ENCODE measurements around the gene ZSCAN4.

ZSCAN4 gene

DNA sequence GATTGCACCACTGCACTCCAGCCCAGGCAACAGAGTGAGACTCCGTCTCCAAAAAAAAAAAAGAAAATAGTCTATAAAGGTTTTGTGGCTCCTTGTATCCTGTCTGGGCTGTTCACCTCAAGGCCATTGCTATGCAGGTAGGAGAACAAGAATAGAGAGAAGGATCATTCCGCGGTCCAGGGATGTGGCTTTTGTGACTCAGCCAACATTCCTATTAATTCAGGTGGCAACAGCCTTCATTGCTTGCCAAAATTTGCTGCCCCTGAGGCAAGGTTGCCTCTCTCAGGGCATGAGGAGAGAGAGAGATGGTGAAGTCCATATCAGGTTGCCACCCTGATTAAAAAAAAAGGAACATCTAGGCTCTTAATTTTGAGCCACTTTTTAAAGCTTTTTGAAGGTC is 21.0 kb downstream of the ZSCAN4 start:
- H3K4me3 ChIP-seq (ENCODE audit: low read depth, low read length), result no peak overlapping the region
- no peak for DNase-seq (ENCODE audit: low read depth)
- TF ChIP-seq, protein P1, sequence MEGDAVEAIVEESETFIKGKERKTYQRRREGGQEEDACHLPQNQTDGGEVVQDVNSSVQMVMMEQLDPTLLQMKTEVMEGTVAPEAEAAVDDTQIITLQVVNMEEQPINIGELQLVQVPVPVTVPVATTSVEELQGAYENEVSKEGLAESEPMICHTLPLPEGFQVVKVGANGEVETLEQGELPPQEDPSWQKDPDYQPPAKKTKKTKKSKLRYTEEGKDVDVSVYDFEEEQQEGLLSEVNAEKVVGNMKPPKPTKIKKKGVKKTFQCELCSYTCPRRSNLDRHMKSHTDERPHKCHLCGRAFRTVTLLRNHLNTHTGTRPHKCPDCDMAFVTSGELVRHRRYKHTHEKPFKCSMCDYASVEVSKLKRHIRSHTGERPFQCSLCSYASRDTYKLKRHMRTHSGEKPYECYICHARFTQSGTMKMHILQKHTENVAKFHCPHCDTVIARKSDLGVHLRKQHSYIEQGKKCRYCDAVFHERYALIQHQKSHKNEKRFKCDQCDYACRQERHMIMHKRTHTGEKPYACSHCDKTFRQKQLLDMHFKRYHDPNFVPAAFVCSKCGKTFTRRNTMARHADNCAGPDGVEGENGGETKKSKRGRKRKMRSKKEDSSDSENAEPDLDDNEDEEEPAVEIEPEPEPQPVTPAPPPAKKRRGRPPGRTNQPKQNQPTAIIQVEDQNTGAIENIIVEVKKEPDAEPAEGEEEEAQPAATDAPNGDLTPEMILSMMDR (IDR thresholded peaks at IDR 0.05; ENCODE audit: insufficient read depth, low read depth, low read length, missing control alignments), result no peak

- DNase-seq (ENCODE audit: low read depth), result no peak
- H3K4me3 ChIP-seq (ENCODE audit: low read depth, low read length), result no peak overlapping the region
- TF ChIP-seq, protein P1 (IDR thresholded peaks at IDR 0.05; ENCODE audit: insufficient read depth, low read depth, low read length, missing control alignments), result no peak
Measured at GRCh38 chr19:57701625-57702024, 32.9 kb downstream of the ZSCAN4 start.

DNA sequence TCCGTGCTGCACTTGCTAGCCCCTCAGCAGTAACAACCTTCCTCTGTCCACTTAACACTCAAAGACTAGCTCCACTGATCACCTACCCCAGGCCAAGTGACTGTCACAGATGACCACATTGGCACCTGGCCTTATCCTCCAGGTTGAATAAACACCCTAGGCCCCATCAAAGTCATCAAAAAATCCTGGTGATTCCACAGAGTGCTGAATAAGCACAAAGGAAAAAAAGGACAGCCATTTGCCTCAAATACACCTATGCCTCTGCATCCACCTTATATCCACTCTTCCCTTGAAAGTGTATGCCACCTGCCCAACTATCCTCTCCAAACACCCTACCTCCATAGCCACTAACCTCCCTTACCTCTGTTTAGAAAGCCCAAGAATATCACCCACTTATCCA is 37.6 kb downstream of the ZSCAN4 start:
- TF ChIP-seq, protein P1 (IDR thresholded peaks at IDR 0.05; ENCODE audit: insufficient read depth, low read depth, low read length, missing control alignments), result no peak
- no peak for DNase-seq (ENCODE audit: low read depth)
- no peak overlapping the region for H3K4me3 ChIP-seq (ENCODE audit: low read depth, low read length)

- DNase-seq (ENCODE audit: low read depth), result peak; percentile 76
- peak within 1 kb of the TSS; percentile 66 for H3K4me3 ChIP-seq (ENCODE audit: low read depth, low read length)
- TF ChIP-seq, protein P1 (IDR thresholded peaks at IDR 0.05; ENCODE audit: insufficient read depth, low read depth, low read length, missing control alignments), result no peak
Measured at GRCh38 chr19:57708641-57709361, 40.1 kb downstream of the ZSCAN4 start, which contains the start of gene ZNF154. Gene ZNF154 (minus strand): TSS chr19:57709204. CDS start chr19:57708971, 233 bp downstream.

GRCh38 chr19:57709616-57710015 is 40.9 kb downstream of the ZSCAN4 start:
- no peak for DNase-seq (ENCODE audit: low read depth)
- TF ChIP-seq, protein P1 (IDR thresholded peaks at IDR 0.05; ENCODE audit: insufficient read depth, low read depth, low read length, missing control alignments), result no peak
- no peak overlapping the region for H3K4me3 ChIP-seq (ENCODE audit: low read depth, low read length)

GRCh38 chr19:57712222-57712621 is 43.5 kb downstream of the ZSCAN4 start:
- TF ChIP-seq, protein P1 (IDR thresholded peaks at IDR 0.05; ENCODE audit: insufficient read depth, low read depth, low read length, missing control alignments), result no peak

DNA sequence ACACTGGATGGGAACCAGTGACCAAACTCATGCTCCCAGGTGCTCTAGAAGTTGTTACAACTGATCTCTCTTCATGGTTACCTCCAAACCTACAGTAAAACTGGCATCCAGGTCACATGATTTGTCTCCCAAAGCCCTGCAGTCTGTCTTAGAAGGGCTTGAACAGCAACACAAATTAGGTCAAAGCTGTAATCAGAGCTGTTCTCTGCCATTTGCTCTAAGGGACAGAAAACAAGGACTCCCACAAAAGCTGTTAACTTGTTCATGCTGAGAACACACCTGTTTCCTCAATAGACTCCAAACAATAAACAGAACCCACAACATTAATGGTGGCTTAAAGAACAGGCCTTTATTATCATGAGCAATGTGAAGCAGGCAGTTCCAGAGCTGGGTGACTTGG is 50.7 kb downstream of the ZSCAN4 start:
- no peak for DNase-seq (ENCODE audit: low read depth)
- TF ChIP-seq, protein P1 (IDR thresholded peaks at IDR 0.05; ENCODE audit: insufficient read depth, low read depth, low read length, missing control alignments), result no peak
- H3K4me3 ChIP-seq (ENCODE audit: low read depth, low read length), result no peak overlapping the region

More at GRCh38 chr19:57712222-57712621, 43.5 kb downstream of the ZSCAN4 start:
- no peak for DNase-seq (ENCODE audit: low read depth)
- H3K4me3 ChIP-seq (ENCODE audit: low read depth, low read length), result no peak overlapping the region

All from GM12865 (cell line).